Anterior cingulate cortex (tissue), 58 donors: ENCODE data around the gene PLOD3.
A peak's percentile ranks its signal among the peaks of the same experiment; 100 is the strongest.

Experiments used
- DNase-seq, 58 donors: peaks; one replicate each; lab custom pipeline; 2025; lab: John Stamatoyannopoulos, UW

PLOD3 gene

DNA sequence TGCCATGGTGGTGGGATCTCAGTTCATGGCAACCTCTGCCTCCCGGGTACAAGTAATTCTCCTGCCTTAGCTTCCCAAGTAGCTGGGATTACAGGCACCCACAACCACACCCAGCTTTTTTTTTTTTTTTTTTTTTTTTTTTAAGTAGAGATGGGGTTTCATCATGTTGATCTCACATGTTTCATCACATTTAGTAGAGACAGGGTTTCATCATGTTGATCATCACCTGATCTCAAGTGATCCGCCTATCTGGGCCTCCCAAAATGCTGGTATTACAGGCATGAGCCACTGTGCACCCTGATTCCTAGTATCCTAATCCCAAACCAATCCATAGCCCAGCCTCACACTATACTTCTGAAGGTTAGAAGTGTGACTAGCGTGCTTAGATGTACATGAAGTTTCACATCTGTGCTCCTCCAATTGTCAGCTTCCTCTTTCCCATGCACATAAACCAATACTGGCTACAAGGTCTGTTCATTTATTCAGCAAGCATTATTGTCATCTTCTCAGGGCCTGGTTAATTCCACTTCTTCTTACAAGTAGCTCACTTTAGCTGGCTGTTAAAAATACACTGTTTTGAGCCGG is 30.4 kb downstream of the PLOD3 start:
- no peak for DNase-seq

DNA sequence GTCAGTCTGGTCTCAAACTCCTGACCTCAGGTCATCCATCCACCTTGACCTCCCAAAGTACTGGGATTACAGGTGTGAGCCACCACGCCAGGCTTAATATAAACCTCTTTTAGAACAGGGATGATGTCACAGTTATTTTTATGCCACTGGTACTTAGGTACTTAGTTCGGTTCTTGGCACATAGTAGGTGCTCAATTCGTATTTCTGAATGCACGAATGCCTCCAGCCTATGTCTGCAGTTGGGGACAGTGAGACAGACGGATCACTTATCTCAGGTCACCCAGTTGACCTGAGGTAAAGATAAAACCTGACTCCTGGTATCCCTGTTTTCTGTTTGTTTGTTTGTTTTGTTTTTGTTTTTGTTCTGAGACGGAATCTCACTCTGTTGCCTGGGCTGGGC is 31.2 kb downstream of the PLOD3 start:
- no peak for DNase-seq

DNA sequence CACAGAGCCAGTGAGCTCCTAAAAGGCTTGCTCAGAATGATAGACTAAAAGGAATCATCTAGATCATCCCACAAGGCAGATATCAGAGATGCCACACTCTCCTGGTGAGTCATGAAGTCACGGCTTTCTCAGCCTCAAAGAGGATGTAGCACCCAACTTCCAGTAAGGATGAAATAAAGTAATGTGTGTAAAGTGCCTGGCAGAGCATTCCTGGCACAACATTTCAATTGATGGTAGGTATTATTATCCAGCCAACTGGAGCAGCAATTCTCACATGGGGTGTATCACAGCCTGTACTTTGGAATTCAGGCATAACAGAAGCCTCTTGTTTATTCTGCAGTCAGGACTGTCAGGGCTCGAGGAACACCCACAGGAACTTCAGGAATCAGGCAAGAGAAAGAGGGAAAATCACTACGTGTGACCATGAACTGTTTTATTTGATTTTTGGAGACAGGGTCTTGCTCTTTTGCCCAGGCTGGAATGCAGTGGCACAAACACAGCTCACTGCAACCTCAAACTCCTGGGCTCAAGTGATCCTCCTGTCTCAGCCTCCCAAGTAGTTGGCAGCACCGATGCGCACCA is 32.0 kb downstream of the PLOD3 start:
- DNase-seq: peak in 16 of 58 donors; percentile 4 to 74 (median 21)

DNA sequence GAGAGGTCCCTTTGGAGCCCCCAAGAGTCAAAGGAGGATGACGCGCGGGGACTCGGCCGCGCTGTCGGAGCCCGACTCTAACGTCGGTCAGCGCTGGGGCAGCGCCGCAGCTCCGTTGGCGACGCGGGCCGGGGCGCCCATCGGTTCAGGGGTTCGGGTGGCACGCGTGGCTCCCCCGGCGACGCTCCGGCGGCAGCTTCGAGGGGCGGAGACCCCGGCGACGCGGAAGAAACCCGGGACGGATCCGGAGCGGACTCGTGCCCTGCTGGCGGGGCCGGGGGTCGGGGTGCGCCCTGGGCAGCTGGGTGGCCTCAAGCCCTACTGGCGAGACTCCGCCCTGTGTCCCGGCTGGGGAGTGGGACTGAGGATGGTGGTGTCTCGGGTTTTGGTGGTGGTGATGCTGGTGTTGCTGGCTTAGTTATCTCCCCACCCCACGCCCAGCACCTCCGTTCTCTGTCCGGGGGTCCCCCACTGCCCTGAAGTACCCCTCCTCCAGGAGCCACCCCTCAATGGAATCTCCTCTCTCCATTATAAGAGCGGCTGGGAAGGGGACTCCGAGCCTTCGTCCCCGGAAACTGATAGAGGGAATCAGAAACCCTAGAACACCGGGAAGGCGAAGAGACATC is 37.1 kb downstream of the PLOD3 start, which contains the start of gene NAT16:
TSS of gene NAT16 (minus strand) at position 164 of the 626 bp plus-strand sequence. CDS start 5,486 bp downstream, outside the sequence.
- no peak for DNase-seq

DNA sequence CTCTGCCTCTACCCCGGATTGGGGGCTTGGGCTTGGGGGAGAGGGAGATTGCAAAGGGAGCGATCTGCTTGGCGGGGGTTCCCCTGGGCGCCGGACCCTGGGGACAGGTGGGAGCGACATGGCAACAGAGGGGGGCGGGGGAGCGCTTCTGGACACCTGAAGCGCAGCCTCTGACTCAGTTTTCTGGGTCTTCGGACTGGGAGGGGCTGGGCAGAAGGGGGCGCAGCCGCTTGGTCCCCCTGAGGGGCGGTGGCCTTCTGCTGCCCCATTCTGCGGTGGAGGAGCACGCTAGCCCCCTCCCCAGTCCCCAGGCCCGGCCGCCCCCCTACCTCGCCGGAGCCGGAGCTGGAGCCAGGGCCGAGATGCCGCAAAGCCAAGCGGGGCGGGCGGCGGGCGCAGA is 37.7 kb downstream of the PLOD3 start:
- no peak for DNase-seq

DNA sequence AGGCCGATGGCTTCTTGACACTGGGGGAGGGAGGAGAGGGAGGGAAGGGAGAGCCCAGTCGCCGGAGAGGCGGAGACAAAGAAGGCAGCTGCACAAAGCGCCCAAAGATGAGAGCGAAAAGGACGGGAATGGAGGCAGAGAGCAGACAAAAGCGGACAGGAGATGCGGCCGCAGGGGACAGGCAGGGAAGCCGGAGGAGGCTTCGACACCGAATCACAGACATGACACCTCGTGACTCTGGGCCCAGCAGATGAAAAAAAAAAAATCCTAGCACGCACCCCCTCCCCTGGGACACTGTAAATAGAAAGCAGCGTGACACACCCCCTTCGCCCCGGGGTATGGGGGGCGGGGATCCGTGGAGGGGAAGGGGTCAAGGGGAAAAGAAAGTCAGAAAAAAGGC is 38.3 kb downstream of the PLOD3 start:
- DNase-seq: no peak

DNA sequence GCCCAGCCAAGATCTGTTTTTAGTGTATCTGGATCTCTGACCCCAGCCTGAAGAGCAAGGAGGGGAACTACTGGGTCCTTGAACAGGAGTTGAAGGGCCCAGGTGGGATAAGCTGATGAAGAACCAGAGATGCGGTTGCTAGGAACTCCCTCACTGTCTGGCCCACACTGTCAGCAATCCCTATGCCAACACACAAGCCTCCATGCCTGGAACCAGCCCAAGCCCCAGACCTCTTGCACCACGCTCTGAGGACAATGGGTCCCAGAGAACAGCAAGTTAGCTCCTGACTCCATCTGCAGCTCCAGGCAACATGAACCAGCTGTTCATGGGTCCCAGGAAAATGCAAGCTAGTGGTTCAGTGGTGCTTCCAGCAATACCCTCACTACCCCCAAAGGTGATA is 39.7 kb downstream of the PLOD3 start:
- no peak for DNase-seq

DNA sequence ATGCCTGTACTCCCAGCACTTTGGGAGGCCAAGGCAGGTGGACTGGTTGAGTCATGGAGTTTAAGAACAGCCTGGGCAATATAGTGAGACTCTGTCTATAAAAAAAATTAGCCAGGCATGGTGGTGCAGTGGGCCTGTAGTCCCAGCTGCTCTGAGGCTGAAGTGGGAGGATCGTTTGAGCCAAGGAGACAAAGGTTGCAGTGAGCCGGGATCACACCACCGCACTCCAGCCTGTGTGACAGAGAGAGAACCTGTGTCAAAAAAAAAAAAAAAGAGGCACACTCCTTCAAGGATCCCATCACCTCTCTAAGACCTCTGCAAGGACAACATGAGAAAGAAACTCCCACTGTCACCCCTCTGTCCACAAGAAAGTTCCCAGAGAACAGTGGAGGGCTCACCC is 41.7 kb downstream of the PLOD3 start:
- no peak for DNase-seq

DNA sequence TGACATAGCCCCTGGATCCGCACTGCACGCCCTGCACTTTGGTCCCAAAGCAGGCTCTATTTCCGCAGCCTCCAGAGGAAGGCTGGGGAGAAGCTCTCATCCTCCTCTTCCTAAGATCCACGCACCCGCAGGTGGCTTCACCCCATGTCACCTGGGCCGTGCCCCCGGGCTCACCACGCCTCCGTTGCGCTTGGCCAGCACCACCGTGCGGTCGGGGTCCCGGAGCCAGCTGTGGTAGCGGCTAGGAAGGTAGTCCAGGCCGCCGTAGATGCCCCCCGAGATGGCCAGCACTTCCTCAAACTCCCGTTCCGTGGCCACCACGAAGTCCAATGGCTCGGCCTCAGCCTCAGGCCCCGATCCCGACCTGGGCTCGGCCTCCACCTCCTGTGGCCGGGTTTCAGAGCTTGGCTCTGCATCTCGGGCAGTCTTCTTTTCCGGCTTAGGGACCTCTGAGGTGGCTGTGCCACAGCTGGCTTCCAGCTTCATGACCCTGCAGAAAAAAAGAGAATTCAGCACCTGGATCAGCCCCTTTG is 43.0 kb downstream of the PLOD3 start:
- DNase-seq: no peak

DNA sequence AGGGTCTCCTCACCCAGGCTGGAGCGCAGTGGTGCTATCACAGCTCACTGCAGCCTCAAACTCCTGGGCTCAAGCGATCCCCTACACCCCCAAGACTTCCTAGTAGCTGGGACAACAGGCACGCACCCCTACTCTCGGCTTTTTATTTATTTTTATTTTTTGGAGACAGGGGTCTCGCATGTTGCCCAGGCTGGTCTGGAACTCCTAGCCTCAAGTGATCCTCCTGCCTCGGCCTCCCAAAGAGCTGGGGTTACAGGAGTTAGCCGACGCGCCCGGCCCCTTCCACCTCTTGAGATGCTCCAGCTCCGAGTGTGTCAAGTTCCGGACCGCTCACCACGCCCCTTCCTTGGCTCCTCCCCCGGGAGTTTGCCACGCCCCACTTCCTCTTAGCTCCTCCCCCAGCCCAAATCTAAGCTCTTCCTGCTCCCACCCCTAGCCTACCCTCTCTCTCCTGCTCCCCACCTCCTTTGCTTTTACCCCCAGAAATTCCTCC is 43.6 kb downstream of the PLOD3 start:
- DNase-seq: no peak

DNA sequence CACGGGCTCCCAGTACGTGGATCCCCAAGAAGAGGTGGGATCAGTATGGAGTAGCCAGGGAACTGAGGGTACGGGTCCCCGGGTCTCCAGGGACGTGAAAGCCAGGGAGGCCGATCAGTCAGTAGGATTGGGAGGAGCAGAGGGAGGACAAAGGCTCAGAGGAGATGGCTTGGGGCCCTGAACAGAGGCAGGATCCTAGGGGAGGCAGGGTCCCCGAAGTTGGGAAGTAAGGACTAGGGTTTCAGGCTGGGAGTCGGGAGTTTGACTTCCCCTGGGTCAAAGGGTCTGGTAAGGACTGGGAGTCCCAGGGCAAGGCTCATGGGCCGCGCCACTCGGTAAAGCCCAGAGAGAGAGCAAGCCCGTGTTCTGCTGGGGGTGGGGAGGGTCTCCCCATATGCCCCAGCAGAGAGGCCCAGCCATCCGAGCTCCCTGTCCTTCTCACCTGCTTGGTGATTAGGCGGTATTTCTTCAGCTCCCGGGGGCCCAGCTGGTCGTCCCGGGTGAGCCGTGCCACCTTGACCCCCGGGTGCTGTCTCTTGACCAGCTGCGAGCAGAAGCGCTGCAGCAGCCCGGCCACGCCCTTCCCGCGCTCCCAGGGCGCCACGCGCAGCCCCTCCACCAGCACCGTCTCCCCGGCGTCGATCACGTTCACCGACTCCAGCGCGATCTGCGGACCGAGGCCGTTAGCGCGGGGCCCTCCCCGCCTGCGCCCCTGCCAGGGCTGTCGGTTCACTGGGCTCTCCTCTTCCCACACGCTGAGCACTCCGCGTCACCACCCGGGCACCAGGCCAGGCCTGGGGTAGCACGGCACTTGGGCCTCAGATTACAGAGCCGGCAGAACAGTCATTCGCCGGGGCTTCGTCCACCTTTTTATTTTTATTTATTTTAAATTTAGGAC is 44.3 kb downstream of the PLOD3 start:
- DNase-seq: peak in 2 of 58 donors; percentile 22 to 26

DNA sequence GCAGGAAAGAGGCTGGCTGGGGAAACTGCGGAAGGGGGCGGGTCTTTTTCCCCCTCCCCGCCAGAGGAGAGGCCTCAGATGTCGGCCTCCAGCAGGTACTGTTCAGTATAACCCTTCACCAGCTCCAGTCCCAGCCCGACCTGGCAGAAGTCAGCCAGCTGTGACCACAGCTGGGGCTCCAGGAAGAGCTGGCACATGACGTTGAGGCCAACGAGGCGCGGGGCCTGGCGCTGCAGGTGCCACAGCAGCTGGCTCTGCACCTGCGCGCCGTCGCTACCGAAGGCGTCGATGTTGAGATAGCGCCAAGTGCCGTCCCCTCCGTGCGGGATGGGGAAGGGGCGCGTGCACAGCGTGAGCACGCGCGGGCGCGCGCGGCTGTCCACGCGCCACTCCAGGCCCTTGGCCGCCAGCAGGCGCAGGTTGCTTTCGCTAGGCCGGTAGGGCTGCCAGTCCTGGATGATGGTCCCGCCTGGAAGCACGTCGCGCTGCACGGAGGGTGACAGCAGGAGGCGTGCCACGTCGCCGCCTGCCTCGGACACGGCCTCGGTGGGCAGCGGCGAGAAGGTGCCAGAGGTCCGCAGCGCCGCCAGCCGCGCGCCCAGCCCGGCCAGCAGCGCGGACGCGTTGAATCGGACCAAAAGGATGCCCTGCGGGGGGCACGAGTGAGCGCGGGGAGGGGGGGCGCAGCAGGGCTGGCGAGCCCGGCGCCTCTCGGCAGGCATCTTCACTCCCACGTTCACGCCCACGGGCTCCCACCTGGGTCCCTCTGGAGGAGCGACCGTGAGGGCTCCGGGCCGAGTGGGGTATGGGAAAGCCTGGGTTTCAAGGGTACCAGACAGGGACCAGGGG is 45.2 kb downstream of the PLOD3 start:
- DNase-seq: no peak

DNA sequence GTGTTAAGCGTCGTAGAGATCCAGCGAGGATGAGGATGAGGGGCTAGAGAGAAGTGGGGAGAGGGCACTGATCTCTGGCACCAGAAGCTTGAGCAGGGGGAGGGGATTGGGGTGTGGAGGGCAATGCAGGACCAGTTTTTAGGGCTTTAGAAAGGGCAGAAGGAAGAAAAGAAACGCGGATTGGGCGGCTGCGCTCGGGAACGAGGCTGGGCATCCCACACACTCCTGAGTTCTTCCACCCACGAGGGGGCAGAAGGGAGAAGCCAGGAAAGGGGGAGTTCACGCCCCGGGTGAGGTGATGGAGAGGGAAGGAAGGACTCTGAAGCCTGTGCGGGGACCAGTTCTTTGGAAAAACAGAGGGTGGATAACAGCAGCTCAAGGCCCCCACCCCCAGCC is 45.9 kb downstream of the PLOD3 start:
- no peak for DNase-seq

DNA sequence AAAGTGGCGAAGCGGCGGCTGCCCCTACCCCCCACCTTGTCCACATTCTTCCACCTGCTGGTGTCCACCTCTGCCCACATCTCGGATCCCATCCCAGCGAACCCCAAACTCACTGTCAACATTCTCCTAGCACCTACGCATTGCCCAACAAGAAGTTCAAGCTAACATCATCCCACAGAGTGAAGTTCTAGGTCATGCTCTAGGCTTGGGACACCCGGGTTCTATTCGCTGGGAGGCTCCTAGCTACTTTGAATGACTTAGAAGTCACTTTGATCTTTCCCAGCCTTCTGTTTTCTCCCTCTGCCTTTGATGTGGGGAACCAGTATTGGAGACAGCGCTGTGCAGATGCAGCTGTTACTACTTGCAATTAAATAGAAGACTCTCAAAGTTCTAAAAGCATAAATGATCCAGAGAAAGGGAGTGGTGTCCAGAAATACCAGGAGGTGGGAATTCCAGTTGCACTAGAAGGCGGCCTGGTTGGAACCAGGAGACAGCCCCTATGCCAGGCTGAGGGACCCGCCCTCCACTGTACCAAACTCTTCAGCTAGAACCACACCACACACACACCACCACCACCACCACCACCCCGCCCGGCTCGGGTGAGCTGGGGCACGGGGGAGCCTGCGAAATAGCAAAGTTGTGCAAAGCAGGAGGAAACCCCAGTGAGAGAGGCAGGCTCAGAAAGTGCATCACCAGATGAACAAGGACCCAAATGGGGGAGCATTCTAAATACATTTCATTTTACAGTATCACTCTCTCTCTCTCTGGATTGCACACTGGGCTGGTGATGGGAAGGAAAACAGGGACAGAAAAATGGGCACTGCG is 46.6 kb downstream of the PLOD3 start:
- no peak for DNase-seq

DNA sequence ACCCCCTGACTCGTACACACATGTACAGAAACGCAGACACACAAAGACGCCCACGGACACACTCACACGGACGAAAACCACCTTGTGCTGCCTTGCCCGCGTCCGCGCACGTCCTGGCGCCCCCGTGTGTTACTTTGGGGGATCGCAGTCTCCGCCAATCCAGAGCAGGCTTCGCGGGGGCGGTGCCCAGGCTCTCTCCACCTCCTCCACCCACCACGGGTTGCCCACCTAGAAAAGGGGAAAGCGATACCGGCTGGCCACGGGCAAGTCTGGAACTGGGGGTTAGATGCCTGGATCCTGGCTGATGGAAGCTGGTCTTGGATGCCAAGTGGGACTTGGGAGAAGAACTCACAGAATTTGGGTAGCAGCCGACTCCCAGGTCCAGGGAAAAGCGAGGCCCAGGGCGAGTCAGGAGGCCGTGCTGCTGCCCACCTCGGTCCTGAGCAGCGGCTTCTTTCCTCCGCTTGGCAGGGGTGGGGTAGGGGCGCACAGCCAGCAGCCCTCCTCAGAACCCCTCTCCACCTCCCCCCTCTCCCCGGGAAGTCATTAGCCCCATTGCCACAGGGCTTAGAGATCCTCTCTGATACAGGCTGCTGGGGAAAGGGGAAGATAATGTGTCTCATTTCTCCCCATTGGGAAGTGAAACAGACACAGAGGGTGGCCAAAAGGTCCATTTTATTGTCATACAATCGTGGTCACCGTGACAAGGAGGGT is 47.4 kb downstream of the PLOD3 start:
- DNase-seq: peak in 53 of 58 donors; percentile 7 to 78 (median 43)

DNA sequence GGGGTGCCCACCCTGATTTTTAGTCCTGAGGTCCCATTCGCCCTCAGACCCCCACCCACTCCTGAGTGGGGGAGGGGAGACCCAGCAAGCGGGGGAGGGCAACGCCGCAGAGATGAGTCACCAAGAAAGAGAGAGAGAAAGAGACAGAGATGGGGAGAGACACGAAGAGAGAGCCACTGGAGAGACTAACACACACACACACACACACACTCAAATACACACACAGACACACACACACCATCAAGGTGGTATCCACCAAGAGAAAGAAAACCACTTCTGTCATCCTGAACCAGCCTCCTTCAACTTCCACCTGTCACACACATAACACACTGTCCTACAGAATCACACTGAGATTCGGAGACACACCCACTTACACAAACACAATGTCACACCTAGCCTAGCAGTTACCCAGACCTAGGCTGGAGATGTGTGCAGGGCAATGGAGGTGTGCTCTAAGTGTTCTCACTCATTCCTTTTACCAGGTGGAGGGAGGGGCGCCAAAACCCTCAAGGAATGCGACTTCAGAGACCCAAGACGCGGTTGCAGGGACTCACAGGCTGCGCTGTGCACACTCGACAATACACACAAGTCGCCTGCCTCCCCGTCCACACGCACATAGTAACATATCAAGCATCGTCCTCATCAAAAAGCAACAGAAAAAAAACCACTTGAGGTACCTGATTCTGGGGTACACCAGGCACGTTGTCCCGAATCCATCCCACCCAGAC is 48.1 kb downstream of the PLOD3 start:
- DNase-seq: peak in 1 of 58 donors; percentile 57

DNA sequence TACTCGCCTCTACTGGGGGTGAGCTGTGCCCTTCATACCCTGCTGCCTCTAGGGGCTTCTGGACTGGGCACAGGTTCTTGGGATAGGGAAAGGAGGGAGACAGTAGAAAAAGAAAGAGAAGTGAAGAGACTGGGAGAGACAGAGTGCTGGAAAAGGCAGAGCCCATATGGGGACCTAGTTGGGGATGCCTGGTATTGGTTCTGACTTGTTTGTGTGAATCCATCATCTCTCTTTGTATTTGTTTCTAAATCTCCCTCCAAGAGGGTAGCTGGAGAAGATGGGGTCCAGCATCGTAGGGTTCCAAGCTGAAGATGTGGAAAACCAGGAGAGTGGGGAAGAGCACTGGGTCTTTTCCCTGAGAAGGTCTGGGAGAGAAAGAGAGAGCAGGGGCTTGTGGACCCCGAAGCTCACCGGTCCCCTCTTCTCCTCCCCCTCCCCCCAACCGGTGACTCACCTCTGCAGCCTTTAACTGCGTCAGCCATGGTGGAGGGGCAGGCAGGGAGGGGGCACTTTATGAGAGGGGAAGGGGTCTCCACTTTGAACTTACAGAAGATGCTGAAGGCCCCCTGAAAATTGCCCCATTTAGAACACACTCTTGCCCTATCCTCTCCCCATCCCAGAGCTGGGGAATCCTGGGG is 48.9 kb downstream of the PLOD3 start:
- no peak for DNase-seq
